ENCODE measurements around the gene CRYL1. TPM values are rescaled to one million over a fixed set of nuclear protein-coding genes. Genes with fewer than 3 reads are reported as not detected.
A peak's percentile ranks its signal among the peaks of the same experiment; 100 is the strongest.

Gene CRYL1
- polyA plus RNA-seq, 2 of the 4 experiments (the other 2 are of a cell fraction): 4.1 to 17.4 TPM

- H3K27ac ChIP-seq: peak overlapping the region; percentile 85 to 99
- WGBS (ENCODE audit: missing lambda C conversion rate): 5% methylated on average over 15 of the region's 21 CpGs
- H3K4me3 ChIP-seq: peak overlapping the region; percentile 80
- ATAC-seq: peak; percentile 86 to 87
- no peaks in the 10 kb centered on the region for H3K4me1 ChIP-seq
- CTCF ChIA-PET: interaction anchor here (1.5 kb wide), 1 partner anchor 38 kb away, joined by 3 read pairs; no protein-coding TSS in a partner anchor
- DNase-seq (ENCODE audit: low read depth in 1 of 2, low spot score in 1 of 2): peak; percentile 40 to 76
- FAIRE-seq: no peak
- H3K9me3 ChIP-seq: peaks cover 11% of the 10 kb centered on the region
- POLR2A ChIA-PET: no interaction called here
- TF ChIP-seq POLR2A (IDR thresholded peaks at IDR 0.05; ENCODE audit: low read length) (no peak), PBX3 (IDR thresholded peaks at IDR 0.05) (0 out of 2 replicates have a peak, but pooled peaks have one; percentile 15), MAFK (IDR thresholded peaks at IDR 0.05; ENCODE audit: partially characterized antibody) (peak; percentile 49), PHF8 (IDR thresholded peaks at IDR 0.05; ENCODE audit: borderline replicate concordance, low read depth) (no peak; the same call in 1 of the 2 replicates), NFE2L2 (conservative IDR thresholded peaks at IDR 0.05; ENCODE audit: low read length) (peak; percentile 15; the same call in 1 of the 2 replicates)
- peak overlapping the region; percentile 87 for H3K4me2 ChIP-seq
Observed at GRCh38 chr13:20566468-20566897, 40.8 kb upstream of the CRYL1 start.

GRCh38 chr13:20565115-20565736 lies 39.6 kb upstream of the CRYL1 start:
- WGBS (ENCODE audit: missing lambda C conversion rate): 91% methylated on average over 11 of the region's 11 CpGs
- ATAC-seq (no peak), FAIRE-seq (no peak), DNase-seq (ENCODE audit: low read depth in 1 of 2, low spot score in 1 of 2) (peak in 1 of 2 experiments; percentile 3)
- Histone ChIP-seq H3K27ac (no peak overlapping the region), H3K4me1 (no peaks in the 10 kb centered on the region), H3K4me3 (no peak overlapping the region), H3K9me3 (peaks cover 11% of the 10 kb centered on the region), H3K4me2 (no peak overlapping the region)
- ChIA-PET POLR2A (no interaction called here), CTCF (no interaction called here)
- no peak for TF ChIP-seq TP53 (CRISPR knock-in tag; IDR thresholded peaks at IDR 0.05)
- TF ChIP-seq HOXB13 (CRISPR knock-in tag; IDR thresholded peaks at IDR 0.05; ENCODE audit: low read depth): no peak
- TF ChIP-seq JUNB (IDR thresholded peaks at IDR 0.05): no peak
- no peak for TF ChIP-seq KDM5A (IDR thresholded peaks at IDR 0.05)
- TF ChIP-seq ZC3H11A (IDR thresholded peaks at IDR 0.05): no peak
- no peak for TF ChIP-seq RNF2 (IDR thresholded peaks at IDR 0.05; ENCODE audit: borderline replicate concordance, low read depth)
- TF ChIP-seq MAX (IDR thresholded peaks at IDR 0.05): no peak
- TF ChIP-seq FOSB (CRISPR knock-in tag; IDR thresholded peaks at IDR 0.05): no peak
- no peak for TF ChIP-seq ZSCAN20 (CRISPR knock-in tag; IDR thresholded peaks at IDR 0.05)
- TF ChIP-seq HDAC2 (IDR thresholded peaks at IDR 0.05): no peak
- TF ChIP-seq NFE2L2 (conservative IDR thresholded peaks at IDR 0.05; ENCODE audit: low read length): no peak
- TF ChIP-seq GATA3 (IDR thresholded peaks at IDR 0.05; ENCODE audit: borderline replicate concordance): no peak
- TF ChIP-seq CEBPB (IDR thresholded peaks at IDR 0.05): no peak
- no peak for TF ChIP-seq RAD21 (conservative IDR thresholded peaks at IDR 0.05 in 1 of 2, IDR thresholded peaks at IDR 0.05 in 1 of 2)
- TF ChIP-seq HMGXB4 (CRISPR knock-in tag; IDR thresholded peaks at IDR 0.05; ENCODE audit: borderline replicate concordance): no peak
- no peak for TF ChIP-seq ZFP36 (IDR thresholded peaks at IDR 0.05; ENCODE audit: borderline replicate concordance, partially characterized antibody)
- TF ChIP-seq ZNF302 (CRISPR knock-in tag; IDR thresholded peaks at IDR 0.05): no peak
- no peak for TF ChIP-seq HES2 (IDR thresholded peaks at IDR 0.05)
